Breast epithelium (tissue), 4 donors: ENCODE results near the gene TM9SF2. TPM values are rescaled to one million over a fixed set of nuclear protein-coding genes. Genes with fewer than 3 reads are reported as not detected.

Experiments used
- DNase-seq, 2 donors: peaks; one replicate each; pipeline ENCODE4 v3.0.0-alpha.2; 2019; ENCODE audit warnings: low spot score in 2 of 2
- H3K27ac ChIP-seq, 2 donors: fragments of 200-600 bp; sonication (generic) in 1 of 2; one replicate each; pipeline ENCODE4 v1.5.1; 2016 to 2019; ENCODE audit warnings: mild to moderate bottlenecking in 1 of 2
- H3K27me3 ChIP-seq, 2 donors: fragments of 200-600 bp; sonication (generic) in 1 of 2; one replicate each; pipeline versions ENCODE4 v1.5.1 to v1.6.0; 2017 to 2019; ENCODE audit warnings: control low read depth in 1 of 2, mild to moderate bottlenecking in 1 of 2
- H3K36me3 ChIP-seq: fragments of 200-600 bp; one replicate; pipeline ENCODE4 v1.5.1; 2019
- H3K4me1 ChIP-seq, 2 donors: fragments of 200-600 bp; sonication (generic); one replicate each; pipeline ENCODE4 v1.5.1; 2016 to 2019; ENCODE audit warnings: control low read depth in 1 of 2
- H3K4me3 ChIP-seq, 3 donors: fragments of 200-600 bp; sonication (generic); 1 replicate in 2 of 3; 2 replicates in 1 of 3; pipeline ENCODE4 v1.5.1; 2016 to 2019; ENCODE audit warnings: mild to moderate bottlenecking in 3 of 3, moderate library complexity in 2 of 3
- H3K9me3 ChIP-seq, 2 donors: fragments of 200-600 bp; sonication (generic) in 1 of 2; one replicate each; pipeline ENCODE4 v1.5.1; 2016 to 2019; ENCODE audit warnings: control low read depth in 1 of 2
- CTCF ChIP-seq, 3 donors: fragments of 450-650 bp; IDR thresholded peaks; one replicate each; pipeline ENCODE4 v1.5.1; 2016 to 2017; ENCODE audit warnings: antibody characterized with exemption in 3 of 3, mild to moderate bottlenecking in 3 of 3, moderate library complexity in 3 of 3
- POLR2A ChIP-seq: fragments of 450-650 bp; IDR thresholded peaks from one replicate; pipeline ENCODE4 v1.6.1; 2016; ENCODE audit warnings: antibody characterized with exemption, mild to moderate bottlenecking, moderate library complexity
- POLR2AphosphoS5 ChIP-seq, 3 donors: sonication (generic); formaldehyde crosslinking; IDR thresholded peaks; one replicate each; pipeline ENCODE4 v1.6.1; 2017; ENCODE audit warnings: antibody characterized with exemption in 3 of 3
- intact Hi-C: fragments of 100-400 bp; cut with DNase I; formaldehyde crosslinking; loops from one replicate; pipeline ENCODE4 v1.15.1; 2023; ENCODE audit warnings: low total_unique reads
- total RNA-seq, 3 donors: library from RNA; depleted of rRNA; stranded (reverse); fragments of >200 nt; gene quantifications; one replicate each; pipeline ENCODE4 v1.1.0, GENCODE V29; 2016

Gene TM9SF2
- total RNA-seq, 3 donors from 2014 or later: 95.1 to 155 (median 107) TPM

GRCh38 chr13:99505814-99506269 lies 4.6 kb downstream of the TM9SF2 start:
- Histone ChIP-seq H3K4me3 (no peak overlapping the region), H3K27ac (peak overlapping the region in 1 of 2 donors; percentile 10), H3K36me3 (no peaks in the 10 kb centered on the region), H3K27me3 (no peaks in the 10 kb centered on the region), H3K9me3 (peaks cover 6 to 7% of the 10 kb centered on the region in 2 donors), H3K4me1 (peaks cover 0 to 18% of the 10 kb centered on the region in 2 donors)
- no peak for DNase-seq
- intact Hi-C loops: no loop called here
- no peak for TF ChIP-seq POLR2A
- TF ChIP-seq POLR2AphosphoS5 (IDR thresholded peaks at IDR 0.05): no peak
- peak in 1 of 3 donors; percentile 19 for TF ChIP-seq CTCF (IDR thresholded peaks at IDR 0.05)

DNA sequence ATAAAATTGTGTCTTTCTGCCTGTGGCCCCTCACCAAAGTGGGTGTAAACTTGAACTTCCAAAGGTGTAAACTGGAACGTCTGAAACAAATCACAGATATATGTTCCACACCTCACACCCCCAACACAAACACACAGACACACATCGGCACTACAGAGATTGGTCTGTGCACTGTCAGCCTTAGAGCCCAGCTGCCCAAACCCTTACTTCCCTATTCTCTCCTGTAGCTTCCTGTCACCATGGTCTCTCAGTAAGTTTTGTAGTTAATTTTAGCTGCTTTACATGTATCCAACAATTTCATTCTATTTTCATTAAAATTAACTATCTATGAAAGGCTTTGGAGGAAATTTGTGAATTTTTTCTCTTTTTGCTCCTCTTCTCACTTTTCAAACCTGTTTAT lies 5.4 kb downstream of the TM9SF2 start:
- Histone ChIP-seq H3K4me1 (peaks cover 0 to 18% of the 10 kb centered on the region in 2 donors), H3K27ac (no peak overlapping the region), H3K4me3 (no peak overlapping the region), H3K27me3 (no peaks in the 10 kb centered on the region), H3K36me3 (no peaks in the 10 kb centered on the region), H3K9me3 (peaks cover 6 to 7% of the 10 kb centered on the region in 2 donors)
- TF ChIP-seq POLR2A (no peak), CTCF (IDR thresholded peaks at IDR 0.05) (no peak), POLR2AphosphoS5 (IDR thresholded peaks at IDR 0.05) (no peak)
- no peak for DNase-seq
- intact Hi-C loops: no loop called here

DNA sequence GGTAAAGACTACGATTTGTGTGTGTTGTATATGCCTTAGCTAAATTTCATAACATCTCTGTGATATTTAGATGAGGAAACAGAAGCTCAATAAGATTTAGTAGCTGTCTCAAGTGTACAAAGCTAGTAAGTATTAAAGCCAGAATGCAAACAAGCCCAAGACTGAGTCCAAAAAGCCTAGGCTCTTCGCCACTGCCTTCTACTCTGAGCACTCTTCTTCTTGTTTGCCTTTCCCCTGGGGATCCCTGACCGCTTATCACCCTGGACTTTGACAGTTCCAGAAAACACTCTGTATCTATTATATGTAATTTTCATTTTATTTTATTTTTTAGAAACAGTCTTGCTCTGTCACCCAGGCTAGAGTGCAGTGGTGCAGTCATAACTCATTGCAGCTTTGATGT lies 5.8 kb downstream of the TM9SF2 start:
- no peaks in the 10 kb centered on the region for H3K36me3 ChIP-seq
- H3K4me1 ChIP-seq: peaks cover 0 to 22% of the 10 kb centered on the region in 2 donors
- intact Hi-C loops: no loop called here
- TF ChIP-seq POLR2AphosphoS5 (IDR thresholded peaks at IDR 0.05) (no peak), POLR2A (no peak), CTCF (IDR thresholded peaks at IDR 0.05) (no peak)
- H3K9me3 ChIP-seq: peaks cover 6 to 7% of the 10 kb centered on the region in 2 donors
- no peaks in the 10 kb centered on the region for H3K27me3 ChIP-seq
- no peak overlapping the region for H3K27ac ChIP-seq
- DNase-seq: no peak
- no peak overlapping the region for H3K4me3 ChIP-seq

DNA sequence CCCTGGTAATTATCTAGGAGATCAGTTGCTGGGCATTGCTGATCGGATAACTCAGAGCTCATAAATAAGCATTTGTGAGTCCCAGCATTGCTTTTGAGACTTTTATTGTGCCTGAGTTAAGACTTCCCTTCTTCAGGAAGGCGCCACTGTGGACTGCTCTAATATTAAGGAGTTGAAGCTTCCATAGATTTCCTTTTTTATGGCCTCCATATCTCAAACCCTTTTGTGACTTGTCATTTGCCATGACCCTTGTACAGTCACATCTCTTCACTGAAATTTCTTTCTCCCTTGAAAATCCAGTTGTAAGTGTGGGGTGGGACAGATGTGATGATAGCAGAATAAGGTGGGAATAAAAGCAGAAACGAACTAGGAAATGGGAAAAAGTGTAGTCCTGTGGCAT lies 6.3 kb downstream of the TM9SF2 start:
- Histone ChIP-seq H3K36me3 (no peaks in the 10 kb centered on the region), H3K27me3 (no peaks in the 10 kb centered on the region), H3K9me3 (peaks cover 6 to 7% of the 10 kb centered on the region in 2 donors), H3K4me1 (peaks cover 3 to 21% of the 10 kb centered on the region in 2 donors), H3K4me3 (no peak overlapping the region), H3K27ac (no peak overlapping the region)
- TF ChIP-seq POLR2AphosphoS5 (IDR thresholded peaks at IDR 0.05) (no peak), POLR2A (no peak), CTCF (IDR thresholded peaks at IDR 0.05) (no peak)
- no peak for DNase-seq
- intact Hi-C loops: no loop called here

GRCh38 chr13:99507986-99508385 lies 6.7 kb downstream of the TM9SF2 start:
- peaks cover 6 to 7% of the 10 kb centered on the region in 2 donors for H3K9me3 ChIP-seq
- no peaks in the 10 kb centered on the region for H3K36me3 ChIP-seq
- peaks cover 3 to 17% of the 10 kb centered on the region in 2 donors for H3K4me1 ChIP-seq
- TF ChIP-seq POLR2A (no peak), CTCF (IDR thresholded peaks at IDR 0.05) (no peak), POLR2AphosphoS5 (IDR thresholded peaks at IDR 0.05) (no peak)
- no peaks in the 10 kb centered on the region for H3K27me3 ChIP-seq
- DNase-seq: no peak
- intact Hi-C loops: no loop called here
- H3K27ac ChIP-seq: no peak overlapping the region
- H3K4me3 ChIP-seq: no peak overlapping the region
